ENCODE data around the gene SUFU.

GRCh38 chr10:102517553-102517952 is 13.8 kb downstream of the SUFU start:
- TF ChIP-seq MAFK (IDR thresholded peaks at IDR 0.05; ENCODE audit: low read depth, low read length): no peak
- TF ChIP-seq CTCF (IDR thresholded peaks at IDR 0.05; ENCODE audit: control extremely low read depth in 1 of 3, insufficient read depth in 1 of 3, low read depth in 1 of 3, low read length in 3 of 3): no peak
- no peak for TF ChIP-seq POLR2AphosphoS5 (IDR thresholded peaks at IDR 0.05; ENCODE audit: low read depth, low read length)
- no peak for TF ChIP-seq CEBPB (IDR thresholded peaks at IDR 0.05; ENCODE audit: low read depth, low read length)
- TF ChIP-seq EP300 (IDR thresholded peaks at IDR 0.05; ENCODE audit: borderline replicate concordance in 1 of 2, low read depth in 2 of 2, low read length in 2 of 2): no peak
- TF ChIP-seq MAX (IDR thresholded peaks at IDR 0.05): no peak
- TF ChIP-seq TBP (IDR thresholded peaks at IDR 0.05; ENCODE audit: low read depth, low read length): no peak
- TF ChIP-seq PHF8 (conservative IDR thresholded peaks at IDR 0.05; ENCODE audit: low read depth, low read length): no peak
- no peak for TF ChIP-seq RXRA (IDR thresholded peaks at IDR 0.05; ENCODE audit: insufficient read depth, low read depth, low read length)
- no peak for TF ChIP-seq SAP30 (IDR thresholded peaks at IDR 0.05; ENCODE audit: insufficient read depth, insufficient replicate concordance, low read length)

Data from H1 (cell line).